HG03066 (cell line): ENCODE measurements around the gene STIP1.
"Not testable (repeated sequence)": the region's sequence is repeated elsewhere in the genome, so short reads cannot be mapped to it uniquely, and the experiment has no call there.

Experiments
- ATAC-seq: cut with Tn5 transposase; IDR thresholded peaks from one replicate; pipeline ENCODE4 v1.9.1; 2021; ENCODE audit warnings: low read depth; ENCODE audit not compliant: unreplicated experiment

Gene STIP1

GRCh38 chr11:64157631-64158394, 28.2 kb upstream of the STIP1 start:
- ATAC-seq, result no peak

DNA sequence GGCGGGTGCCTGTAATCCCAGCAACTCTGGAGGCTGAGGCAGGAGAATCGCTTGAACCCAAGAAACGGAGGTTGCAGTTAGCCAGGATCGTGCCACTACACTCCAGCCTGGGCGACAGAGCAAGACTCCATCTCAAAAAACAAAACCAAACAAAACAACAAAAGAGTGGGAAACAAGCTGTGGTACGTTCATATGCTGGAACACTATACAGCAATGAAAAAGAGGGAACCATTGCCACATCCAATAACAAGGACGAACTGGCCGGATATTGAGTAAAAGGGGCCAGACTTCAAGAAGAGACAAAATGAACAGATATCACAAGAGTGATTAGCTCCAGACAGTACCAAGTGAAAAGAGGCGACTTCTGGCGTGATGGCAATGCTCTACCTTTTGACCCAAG, 24.9 kb upstream of the STIP1 start:
- ATAC-seq, result no peak

DNA sequence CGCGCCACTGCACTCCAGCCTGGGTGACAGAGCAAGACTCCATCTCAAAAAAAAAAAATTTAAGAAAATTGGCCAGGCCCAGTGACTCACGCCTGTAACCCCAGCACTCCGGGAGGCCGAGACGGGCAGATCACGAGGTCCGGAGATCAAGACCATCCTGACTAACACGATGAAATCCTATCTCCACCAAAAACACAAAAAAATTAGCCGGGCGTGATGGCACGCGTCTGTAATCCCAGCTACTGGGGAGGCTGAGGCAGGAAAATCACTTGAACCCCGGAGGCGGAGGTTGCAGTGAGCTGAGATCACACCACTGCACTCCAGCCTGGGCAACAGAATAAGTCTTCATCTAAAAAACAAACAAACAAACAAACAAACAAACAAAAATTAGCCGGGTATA, 23.2 kb upstream of the STIP1 start:
- not testable (repeated sequence) for ATAC-seq

GRCh38 chr11:64163951-64164350, 22.0 kb upstream of the STIP1 start:
- ATAC-seq, result no peak

- ATAC-seq, result no peak
Observed at GRCh38 chr11:64164392-64165312, 21.3 kb upstream of the STIP1 start.

DNA sequence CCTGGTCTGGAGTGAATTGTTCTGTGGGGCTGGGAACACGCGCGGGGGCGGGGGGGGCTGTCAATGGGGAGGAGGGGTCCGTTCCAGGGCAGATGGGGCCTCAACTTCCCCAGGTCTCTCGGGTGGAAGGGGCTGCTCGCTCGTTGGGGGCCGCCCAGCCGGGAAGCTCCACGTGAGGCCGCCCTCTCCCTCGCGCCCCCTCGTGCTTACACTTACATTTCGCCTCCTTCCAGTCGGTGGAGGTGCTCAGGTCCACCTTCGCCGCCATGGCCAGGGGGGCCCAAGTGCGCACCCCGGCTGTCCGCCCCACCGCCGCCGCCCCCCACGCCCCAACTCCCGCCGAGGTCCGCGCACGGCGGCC, 20.5 kb upstream of the STIP1 start:
- ATAC-seq, result no peak

- ATAC-seq, result peak; percentile 76
Observed at GRCh38 chr11:64165842-64166635, 19.9 kb upstream of the STIP1 start, which contains the start of gene MACROD1. Gene MACROD1, minus strand, starts transcription at chr11:64166113. Its CDS starts 119 bp downstream, at chr11:64165994.

GRCh38 chr11:64170419-64170818, 15.6 kb upstream of the STIP1 start:
- no peak for ATAC-seq

DNA sequence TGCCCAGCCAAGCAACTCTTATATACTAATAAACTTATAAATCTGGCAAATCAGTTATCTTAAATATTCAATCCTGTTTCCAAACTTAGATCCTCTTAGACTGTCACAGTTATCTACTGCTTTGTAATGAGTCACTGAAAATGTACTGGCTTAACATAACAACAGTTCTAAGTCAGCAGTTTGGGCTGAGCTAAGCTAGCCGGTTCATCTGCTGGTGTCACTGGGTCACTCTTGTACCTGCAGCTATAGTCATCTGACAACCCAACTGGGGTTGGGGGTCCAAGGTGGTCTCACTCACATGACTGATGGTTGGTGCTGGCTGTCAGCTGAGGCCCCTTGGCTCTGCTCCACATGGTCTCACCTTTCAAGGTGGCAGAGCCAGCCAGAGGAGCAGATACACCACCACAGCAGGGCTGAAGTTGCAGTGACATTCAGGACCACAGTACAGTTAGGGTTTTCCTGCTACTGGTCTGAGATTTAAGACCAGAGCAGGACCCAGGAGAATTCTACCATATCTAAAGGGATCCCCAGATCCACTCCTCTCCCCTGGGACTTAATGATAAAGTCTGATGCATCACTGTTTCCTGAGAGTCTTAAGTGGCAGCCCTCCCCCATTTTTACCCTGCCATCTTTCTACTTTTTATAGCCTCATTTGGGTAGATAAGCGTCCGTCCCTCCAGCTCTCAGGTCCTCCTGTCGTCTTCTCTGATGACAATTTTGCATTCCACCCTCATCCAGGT, 12.2 kb upstream of the STIP1 start:
- no peak for ATAC-seq

GRCh38 chr11:64176751-64177150, 9.2 kb upstream of the STIP1 start:
- no peak for ATAC-seq

- no peak for ATAC-seq
Observed at GRCh38 chr11:64178203-64178602, 7.8 kb upstream of the STIP1 start.

- ATAC-seq, result no peak
Observed at GRCh38 chr11:64178951-64179639, 6.9 kb upstream of the STIP1 start.

DNA sequence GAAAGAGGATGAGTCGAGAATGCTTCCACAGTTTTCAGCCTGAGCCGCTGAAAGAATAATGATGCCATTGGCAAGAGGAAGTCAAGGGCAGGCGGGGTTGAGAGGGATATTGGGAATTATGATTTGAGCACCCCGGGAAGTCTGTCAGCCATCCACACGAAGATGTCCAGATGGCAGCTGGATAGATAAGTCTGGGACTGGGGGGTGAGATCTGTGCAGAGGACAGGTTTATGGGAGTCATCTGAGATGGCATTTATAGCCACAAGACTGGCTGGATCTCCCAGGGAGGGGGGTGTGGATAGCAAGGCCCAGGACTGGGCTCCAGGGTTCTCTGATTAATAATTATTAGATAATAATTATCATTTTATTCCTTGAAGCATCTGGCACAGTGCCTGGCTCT, 5.1 kb upstream of the STIP1 start:
- ATAC-seq, result no peak

DNA sequence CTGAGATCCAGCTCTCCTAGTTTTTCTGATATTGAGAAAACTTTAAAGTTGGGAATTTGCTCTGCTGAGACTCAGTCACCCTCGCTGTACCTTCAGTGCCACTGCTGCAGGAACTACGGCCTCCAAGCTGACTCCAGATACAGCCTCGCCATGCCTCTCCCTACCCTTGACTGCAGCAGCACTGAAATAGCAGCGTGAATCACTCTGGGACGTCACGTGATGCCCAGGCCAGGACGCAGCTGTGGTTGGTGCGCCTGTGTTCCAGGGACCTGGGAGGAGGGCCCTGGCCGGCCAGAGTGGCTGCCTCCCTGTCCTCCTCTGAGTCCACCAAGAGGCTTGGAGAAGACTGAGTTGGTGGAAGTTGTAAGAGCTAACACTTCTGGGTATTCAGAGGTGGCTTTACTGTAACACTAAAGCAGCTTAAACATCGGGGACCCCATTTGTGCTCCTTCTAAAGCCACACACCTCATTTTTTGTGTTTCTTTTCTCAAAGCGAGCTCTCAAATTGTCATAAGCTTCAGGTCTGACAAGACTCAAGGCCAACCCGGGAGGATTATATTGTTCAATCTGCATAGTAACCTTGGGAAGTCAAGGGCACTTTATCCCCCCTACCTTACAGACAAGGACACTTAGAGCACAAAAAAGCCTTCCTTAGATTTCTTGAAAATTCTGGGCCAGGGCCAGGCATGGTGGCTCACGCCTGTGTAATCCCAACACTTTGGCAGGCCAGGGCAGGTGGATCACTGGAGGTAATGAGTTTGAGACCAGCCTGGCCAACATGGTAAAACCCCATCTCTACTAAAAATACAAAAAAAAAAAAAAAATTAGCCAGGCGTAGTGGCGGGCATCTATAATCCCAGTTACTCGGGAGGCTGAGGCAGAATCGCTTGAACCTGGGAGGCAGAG, 4.2 kb upstream of the STIP1 start:
- no peak for ATAC-seq

GRCh38 chr11:64183890-64184289, 2.1 kb upstream of the STIP1 start:
- ATAC-seq, result no peak

DNA sequence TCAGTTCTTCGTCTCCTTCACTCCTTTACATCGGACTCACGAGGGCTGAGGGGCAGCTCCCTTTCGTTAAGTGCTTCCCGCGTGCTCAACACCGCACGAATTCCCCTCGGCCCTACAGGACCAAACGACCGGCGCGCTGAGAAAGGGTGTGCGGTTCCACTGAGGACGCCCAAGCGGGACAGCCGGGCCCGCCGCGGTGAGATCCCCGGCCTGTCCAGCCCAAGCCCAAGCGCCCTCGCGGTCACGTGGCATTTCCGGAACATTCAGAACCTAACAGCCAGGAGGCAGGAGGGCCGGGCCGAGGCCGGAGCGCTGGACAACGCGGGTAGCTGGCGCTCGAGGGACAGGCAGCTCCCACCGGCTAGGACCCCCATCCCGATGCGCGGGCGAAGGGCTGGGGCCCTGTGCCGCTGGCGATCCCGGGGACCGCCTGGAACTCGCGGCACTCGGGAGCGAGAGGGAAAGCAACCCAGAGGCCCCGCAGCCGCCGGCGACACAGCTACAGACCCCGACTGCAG, 737 bp upstream of the STIP1 start:
- ATAC-seq, result peak; percentile 18

- ATAC-seq, result no peak
Observed at GRCh38 chr11:64186492-64187165, 658 bp downstream of the STIP1 start.

DNA sequence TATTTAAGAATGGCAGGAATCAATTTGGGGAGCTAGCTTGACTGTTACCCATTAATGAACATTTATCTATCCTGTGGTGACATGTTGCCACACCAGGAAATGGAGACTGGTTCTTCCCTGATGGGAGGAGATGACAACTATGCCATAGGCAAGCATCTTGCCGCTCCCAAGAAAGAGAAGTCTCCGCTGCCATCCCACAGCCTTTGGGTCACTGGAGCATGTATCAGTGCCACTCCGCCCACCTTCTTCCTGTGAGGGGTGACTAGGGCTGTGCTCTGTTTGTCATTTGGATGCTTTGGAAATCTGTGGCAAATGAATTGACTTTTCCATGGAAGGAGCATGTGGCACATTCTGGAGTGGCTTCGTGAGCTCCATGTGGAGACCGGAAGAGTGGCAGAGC, 6.5 kb downstream of the STIP1 start:
- ATAC-seq, result no peak
